HG02970 (cell line): ENCODE results near the gene AGBL3.
"Not testable (repeated sequence)": the region's sequence is repeated elsewhere in the genome, so short reads cannot be mapped to it uniquely, and the experiment has no call there.

Experiments
- ATAC-seq: cut with Tn5 transposase; IDR thresholded peaks from one replicate; pipeline ENCODE4 v1.9.1; 2021; ENCODE audit warnings: mild to moderate bottlenecking, moderate library complexity, moderate number of reproducible peaks; ENCODE audit not compliant: unreplicated experiment, low FRiP score

The AGBL3 gene

DNA sequence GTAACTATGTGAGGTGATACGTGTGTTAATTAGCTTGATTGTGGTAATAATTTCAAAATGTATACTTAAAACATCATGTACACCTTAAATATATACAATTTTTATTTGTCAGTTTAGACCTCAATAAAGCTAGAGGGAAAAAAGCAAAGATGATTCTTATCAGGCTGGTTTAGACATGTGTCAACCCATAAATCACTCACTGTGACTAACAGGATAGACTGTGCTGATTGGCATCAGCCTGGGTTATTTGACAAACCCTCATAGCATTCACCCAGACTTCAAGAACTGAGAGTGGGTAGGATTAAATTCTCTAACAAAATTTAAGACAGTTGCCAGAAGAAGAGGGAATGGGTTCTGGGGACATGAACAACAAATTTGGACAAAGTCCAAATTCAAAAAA lies 87.8 kb downstream of the AGBL3 start:
- ATAC-seq, result no peak

- ATAC-seq, result no peak
Observed at GRCh38 chr7:135074531-135074930, 88.2 kb downstream of the AGBL3 start.

DNA sequence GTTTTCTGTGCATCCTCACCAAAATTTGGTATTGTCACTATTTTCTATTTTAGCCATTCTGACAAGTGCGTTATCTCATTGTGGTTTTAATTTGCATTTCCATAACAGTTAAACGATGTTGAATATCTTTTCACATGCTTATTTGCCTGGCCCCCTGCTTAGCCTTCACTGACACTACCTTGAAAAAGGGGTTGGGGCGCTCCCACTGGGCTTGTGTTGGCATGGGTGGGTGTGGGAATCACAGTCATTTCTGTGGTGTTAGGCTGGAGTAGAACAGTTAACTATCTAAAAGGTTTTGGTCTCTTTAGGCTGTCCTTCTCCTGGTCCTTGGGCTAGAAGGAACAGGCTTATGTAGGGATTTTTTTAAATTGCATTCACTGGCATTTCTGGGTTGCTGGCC lies 89.4 kb downstream of the AGBL3 start:
- ATAC-seq, result no peak

DNA sequence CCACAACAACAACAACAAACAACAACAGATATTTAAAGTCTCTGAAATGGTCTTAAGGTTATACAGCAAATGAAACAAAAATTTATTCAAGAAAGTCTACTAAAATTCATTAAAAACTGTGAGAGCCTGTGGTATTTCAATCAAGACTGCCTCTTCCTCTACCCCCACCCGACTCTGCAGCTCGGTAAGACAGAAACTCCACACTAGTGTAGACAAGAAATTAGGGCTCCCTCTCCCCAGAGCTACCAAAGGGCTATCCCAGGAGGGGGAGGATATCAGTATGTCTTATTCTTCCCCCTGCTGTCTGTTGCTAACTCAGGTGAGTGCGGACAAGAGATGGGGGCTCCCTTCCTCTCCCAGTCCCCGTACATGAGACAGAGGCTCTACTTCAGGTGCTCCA lies 90.6 kb downstream of the AGBL3 start:
- ATAC-seq, result no peak

DNA sequence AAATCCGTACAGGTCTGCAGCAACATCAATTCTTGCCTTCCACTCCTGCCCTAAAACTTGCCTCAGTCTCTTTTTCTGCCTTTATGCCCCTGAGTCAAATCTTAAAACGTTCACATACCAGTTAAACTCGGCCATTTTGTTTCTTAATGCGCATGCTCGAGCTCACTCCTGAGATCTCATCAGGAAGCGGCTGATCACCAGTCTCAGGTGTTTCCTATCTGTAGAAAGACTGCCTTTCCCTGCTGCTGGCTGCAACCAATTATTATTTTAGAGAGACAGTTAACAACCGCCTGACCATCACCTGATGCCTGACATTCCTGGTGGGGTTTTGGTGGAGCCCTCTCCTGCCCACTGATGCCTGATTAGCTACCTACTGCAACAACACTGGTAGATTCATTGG lies 91.3 kb downstream of the AGBL3 start:
- no peak for ATAC-seq

- ATAC-seq, result no peak
Observed at GRCh38 chr7:135078051-135078450, 91.7 kb downstream of the AGBL3 start.

GRCh38 chr7:135079068-135079467 lies 92.8 kb downstream of the AGBL3 start:
- no peak for ATAC-seq

DNA sequence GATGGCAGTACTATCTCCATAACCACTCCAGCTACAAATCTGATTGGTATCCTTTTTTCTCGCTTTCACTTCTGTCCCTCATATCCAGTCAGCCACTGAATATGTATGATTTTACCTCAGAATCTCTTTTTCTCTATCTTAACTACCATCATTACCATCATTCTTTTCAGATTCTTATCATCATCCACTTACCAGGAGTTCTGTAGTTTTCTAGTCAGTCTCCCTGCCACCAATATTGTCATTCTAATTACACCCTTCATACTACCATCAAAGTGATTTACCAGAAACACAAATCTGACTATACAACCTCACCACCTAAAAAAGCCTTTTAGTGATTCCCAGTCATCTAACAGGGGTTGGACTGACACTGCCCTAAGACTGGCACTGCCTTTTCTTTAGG lies 96.7 kb downstream of the AGBL3 start:
- ATAC-seq, result no peak

- no peak for ATAC-seq
Observed at GRCh38 chr7:135088566-135088965, 102.3 kb downstream of the AGBL3 start.

GRCh38 chr7:135091717-135092116 lies 105.4 kb downstream of the AGBL3 start:
- ATAC-seq, result no peak

GRCh38 chr7:135094472-135095237 lies 108.3 kb downstream of the AGBL3 start:
- no peak for ATAC-seq

DNA sequence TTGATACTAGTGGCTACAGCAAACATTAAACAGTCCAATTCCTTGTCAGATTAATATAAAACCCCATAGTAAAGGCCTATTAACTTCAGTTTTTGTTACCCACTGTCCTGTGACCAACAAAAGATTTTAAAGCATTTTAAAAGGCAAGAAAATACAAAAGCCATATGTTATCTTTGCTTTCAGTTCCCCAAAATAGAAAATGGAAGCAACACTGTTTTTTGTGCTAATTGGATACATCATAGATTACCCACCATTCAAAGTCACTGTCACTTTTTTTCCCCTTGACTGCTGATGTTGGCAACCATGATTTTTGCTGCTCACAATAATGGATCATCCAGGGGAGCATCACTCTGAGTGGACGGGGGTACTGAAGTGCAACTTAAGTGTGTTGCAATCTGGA lies 109.1 kb downstream of the AGBL3 start:
- no peak for ATAC-seq

GRCh38 chr7:135098391-135098790 lies 112.1 kb downstream of the AGBL3 start:
- no peak for ATAC-seq

- no peak for ATAC-seq
Observed at GRCh38 chr7:135100856-135101255, 114.5 kb downstream of the AGBL3 start.

DNA sequence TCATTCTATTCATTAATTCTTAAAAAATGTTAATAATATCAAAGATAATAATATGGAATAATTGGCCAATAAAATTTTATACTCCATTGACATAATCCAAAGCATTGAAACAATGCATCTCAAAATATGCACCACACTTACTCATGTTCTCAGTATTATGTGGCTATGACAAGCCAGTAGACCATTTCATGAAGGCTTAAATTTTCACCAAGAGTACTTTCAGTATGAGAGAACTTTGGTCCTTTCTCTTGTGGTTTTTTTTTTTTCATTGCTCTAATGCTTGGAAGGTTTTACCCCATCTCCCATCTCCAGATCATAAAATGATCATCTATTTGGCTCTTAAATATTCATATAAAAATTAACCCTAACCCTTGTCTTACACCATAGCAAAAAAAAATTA lies 116.1 kb downstream of the AGBL3 start:
- no peak for ATAC-seq

GRCh38 chr7:135109562-135109961 lies 123.3 kb downstream of the AGBL3 start:
- ATAC-seq, result no peak

DNA sequence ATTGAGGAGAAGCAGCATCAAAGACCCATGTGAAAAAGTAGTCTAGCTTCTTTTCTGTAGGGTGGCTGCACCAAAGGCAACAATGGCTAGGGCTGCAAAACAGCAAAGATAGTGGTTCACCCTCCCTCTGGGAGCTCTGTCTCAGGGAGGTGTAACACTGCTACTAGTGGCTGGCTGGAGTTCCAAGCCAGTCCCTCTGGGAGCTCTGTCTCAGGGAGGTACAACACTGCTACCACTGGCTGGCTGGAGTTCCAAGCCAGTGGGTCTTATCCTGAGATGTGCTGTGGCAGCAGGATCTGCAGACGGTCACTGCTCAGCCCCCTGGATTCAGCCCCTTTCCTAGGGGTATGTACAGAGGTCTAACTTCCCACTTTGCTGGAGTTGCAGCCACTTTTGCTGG lies 123.7 kb downstream of the AGBL3 start:
- no peak for ATAC-seq

- no peak for ATAC-seq
Observed at GRCh38 chr7:135111379-135111778, 125.1 kb downstream of the AGBL3 start.

DNA sequence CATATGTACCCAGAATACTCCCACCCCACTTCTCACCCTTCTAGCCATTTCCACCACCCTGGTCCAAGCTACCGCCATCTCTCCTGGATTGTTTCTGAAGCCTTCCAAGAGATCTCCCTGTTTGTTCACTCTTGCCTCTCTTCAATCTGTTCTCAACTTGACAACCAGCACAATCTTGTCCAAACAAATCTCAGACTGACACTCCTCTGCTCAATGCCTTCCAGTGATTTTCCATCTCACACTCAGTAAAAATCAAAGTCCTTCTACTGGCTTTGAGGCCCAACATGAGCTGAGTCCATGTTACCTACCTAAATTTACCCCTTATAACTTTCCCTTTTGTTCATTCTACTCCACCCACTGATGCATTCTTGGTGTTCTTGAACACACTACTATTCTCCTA lies 128.3 kb downstream of the AGBL3 start:
- ATAC-seq, result no peak

DNA sequence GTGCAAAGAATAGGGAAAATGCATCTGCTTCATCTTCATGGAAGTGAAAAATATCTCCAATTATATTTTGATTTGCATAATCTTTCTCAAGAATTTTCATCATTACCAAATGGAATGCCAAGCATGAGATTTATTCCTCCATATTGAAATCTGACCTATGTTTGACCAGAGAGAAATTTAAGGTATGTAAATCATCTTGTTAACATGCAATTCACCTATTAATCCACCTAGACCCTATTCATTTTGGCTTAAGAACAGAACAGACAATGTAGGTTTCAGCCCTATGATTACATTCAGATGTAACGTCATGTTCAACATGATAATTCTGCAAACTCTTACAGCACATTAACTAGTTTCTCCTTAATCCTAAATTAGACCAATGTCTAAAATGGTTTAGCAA lies 130.8 kb downstream of the AGBL3 start:
- no peak for ATAC-seq

DNA sequence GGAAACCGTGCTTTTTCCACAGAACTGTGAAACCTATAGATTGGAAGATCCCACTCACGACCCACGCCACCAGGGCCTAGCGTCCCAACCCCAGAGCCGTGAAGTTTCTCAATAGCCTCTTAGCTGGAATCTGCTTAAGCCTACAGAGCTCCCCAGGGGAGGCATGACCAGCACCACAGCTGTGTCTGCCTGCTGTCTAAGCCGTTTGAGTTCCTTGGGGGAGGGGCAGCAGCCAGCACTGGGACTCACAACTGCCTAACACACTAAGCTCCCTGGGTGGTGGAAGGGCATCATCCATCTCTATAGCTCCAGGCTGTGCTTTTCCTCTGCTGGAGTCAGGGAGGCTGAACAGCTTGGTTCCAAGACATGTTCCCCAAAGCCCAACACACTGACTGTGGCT lies 135.6 kb downstream of the AGBL3 start:
- no peak for ATAC-seq

DNA sequence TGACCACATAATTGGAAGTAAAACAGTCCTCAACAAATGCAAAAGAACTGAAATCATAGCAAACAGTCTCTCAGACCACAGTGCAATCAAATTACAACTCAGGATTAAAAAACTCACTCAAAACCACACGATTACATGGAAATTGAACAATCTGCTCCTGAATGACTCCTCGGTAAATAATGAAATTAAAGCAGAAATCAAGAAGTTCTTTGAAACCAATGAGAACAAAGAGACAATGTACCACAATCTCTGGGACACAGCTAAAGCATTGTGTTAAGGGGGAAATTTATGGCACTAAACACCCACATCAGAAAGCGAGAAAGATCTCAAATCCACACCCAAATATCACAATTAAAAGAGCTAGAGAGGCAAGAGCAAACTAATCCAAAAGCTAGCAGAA lies 138.3 kb downstream of the AGBL3 start:
- ATAC-seq, result not testable (repeated sequence)

GRCh38 chr7:135128931-135129330 lies 142.6 kb downstream of the AGBL3 start:
- ATAC-seq, result no peak
